ENCODE data around the gene OSBPL6. TPM values are rescaled to one million over a fixed set of nuclear protein-coding genes. Genes with fewer than 3 reads are reported as not detected.

OSBPL6 gene
- total and polyA plus RNA-seq, 2 of the 13 experiments (the other 11 are each of a cell fraction or from before 2014, with no cell fraction given) = 0.03 to 0.11 TPM

GRCh38 chr2:178331474-178332432 is 137.4 kb downstream of the OSBPL6 start (continued):
- 0 out of 2 replicates have a peak, but pooled peaks have one; percentile 43 for TF ChIP-seq ZNF614 (CRISPR knock-in tag; IDR thresholded peaks at IDR 0.05; ENCODE audit: borderline replicate concordance)
- no peak for TF ChIP-seq ZNF800 (CRISPR knock-in tag; IDR thresholded peaks at IDR 0.05)
- TF ChIP-seq ZNF589 (CRISPR knock-in tag; conservative IDR thresholded peaks at IDR 0.05) = no peak
- no peak for TF ChIP-seq RARG (CRISPR knock-in tag; IDR thresholded peaks at IDR 0.05; ENCODE audit: low read depth)
- TF ChIP-seq ZNF737 (CRISPR knock-in tag; IDR thresholded peaks at IDR 0.05; ENCODE audit: borderline replicate concordance) = no peak
- no peak for TF ChIP-seq SYNCRIP (IDR thresholded peaks at IDR 0.05; ENCODE audit: insufficient read depth, low read depth, low read length)
- TF ChIP-seq PPARG (CRISPR knock-in tag; conservative IDR thresholded peaks at IDR 0.05) = no peak
- no peak for TF ChIP-seq MBD4 (IDR thresholded peaks at IDR 0.05; ENCODE audit: borderline replicate concordance, low read length)
- TF ChIP-seq RBFOX2 (IDR thresholded peaks at IDR 0.05; ENCODE audit: low read depth, low read length) = no peak
- TF ChIP-seq HOMEZ (CRISPR knock-in tag; IDR thresholded peaks at IDR 0.05; ENCODE audit: low read depth) = 0 out of 2 replicates have a peak, but pooled peaks have one; percentile 19
- TF ChIP-seq TBL1XR1 (IDR thresholded peaks at IDR 0.05; ENCODE audit: borderline replicate concordance, low read length, partially characterized antibody) = no peak
- no peak for TF ChIP-seq ZMYM3 (CRISPR knock-in tag; IDR thresholded peaks at IDR 0.05)
- no peak for TF ChIP-seq ATF5 (CRISPR knock-in tag; IDR thresholded peaks at IDR 0.05; ENCODE audit: low read depth)
- TF ChIP-seq ZFP62 (CRISPR knock-in tag; IDR thresholded peaks at IDR 0.05) = no peak
- no peak for TF ChIP-seq HNRNPL (IDR thresholded peaks at IDR 0.05; ENCODE audit: low read depth, low read length)
- no peak for TF ChIP-seq PLSCR1 (CRISPR knock-in tag; IDR thresholded peaks at IDR 0.05; ENCODE audit: borderline replicate concordance)
- no peak for TF ChIP-seq MYNN (CRISPR knock-in tag; IDR thresholded peaks at IDR 0.05; ENCODE audit: low read depth)
- TF ChIP-seq ZNF788 (CRISPR knock-in tag; IDR thresholded peaks at IDR 0.05; ENCODE audit: borderline replicate concordance) = no peak
- no peak for TF ChIP-seq ATF7-NPFF (CRISPR knock-in tag; IDR thresholded peaks at IDR 0.05; ENCODE audit: low read depth)
- TF ChIP-seq ZFP90 (CRISPR knock-in tag; IDR thresholded peaks at IDR 0.05; ENCODE audit: borderline replicate concordance) = no peak
- no peak for TF ChIP-seq NFYC (CRISPR knock-in tag; IDR thresholded peaks at IDR 0.05)
- no peak for TF ChIP-seq PCBP2 (optimal IDR thresholded peaks at IDR 0.05; ENCODE audit: low read depth, low read length, poor library complexity, severe bottlenecking)
- TF ChIP-seq PRPF4 (IDR thresholded peaks at IDR 0.05; ENCODE audit: low read depth, low read length, poor library complexity, severe bottlenecking) = no peak
- no peak for TF ChIP-seq ZNF747 (CRISPR knock-in tag; IDR thresholded peaks at IDR 0.05; ENCODE audit: borderline replicate concordance)
